ENCODE results near the gene CAMK2G. TPM values are rescaled to one million over a fixed set of nuclear protein-coding genes. Genes with fewer than 3 reads are reported as not detected.
"Not testable (repeated sequence)": the region's sequence is repeated elsewhere in the genome, so short reads cannot be mapped to it uniquely, and the experiment has no call there.

Gene CAMK2G
- total and polyA plus RNA-seq, 2 experiments from 2014 or later = 30.6 to 34.1 TPM

- H3K27me3 Mint-ChIP-seq (ENCODE audit: insufficient read depth, low read depth, poor library complexity); ATAC-seq; H3K4me3 Mint-ChIP-seq; H3K9me2 ChIP-seq (ENCODE audit: insufficient read depth); H3K27ac ChIP-seq (ENCODE audit: low read depth); H3K79me2 ChIP-seq (replicated peaks; ENCODE audit: insufficient read depth); DNase-seq (ENCODE audit: low spot score); H3K27me3 ChIP-seq (ENCODE audit: insufficient read depth); H4K20me1 ChIP-seq (replicated peaks; ENCODE audit: insufficient read depth); H3K27ac Mint-ChIP-seq; H3K4me3 ChIP-seq; H3K36me3 ChIP-seq (ENCODE audit: insufficient read depth); H3K4me1 ChIP-seq (ENCODE audit: insufficient read depth); H3K4me1 Mint-ChIP-seq; H3K9me3 Mint-ChIP-seq; H2AFZ ChIP-seq; H3K4me2 ChIP-seq: not testable (repeated sequence)
- peaks cover 13% of the 10 kb centered on the region for H3K36me3 Mint-ChIP-seq (ENCODE audit: low read depth)
- peaks cover 10% of the 10 kb centered on the region; the same call in 1 of the 2 replicates for H3F3A ChIP-seq (replicated peaks; ENCODE audit: low read depth)
Observed at GRCh38 chr10:73829090-73829489, 45.3 kb downstream of the CAMK2G start.

GRCh38 chr10:73828161-73828560 lies 46.2 kb downstream of the CAMK2G start:
- Histone ChIP-seq H3F3A (replicated peaks; ENCODE audit: low read depth) (peaks cover 10% of the 10 kb centered on the region; the same call in 1 of the 2 replicates), H3K4me3 (no peak overlapping the region), H3K27ac (ENCODE audit: low read depth) (no peak overlapping the region), H3K4me1 (ENCODE audit: insufficient read depth) (no peaks in the 10 kb centered on the region), H3K9me2 (ENCODE audit: insufficient read depth) (no peaks in the 10 kb centered on the region), H3K27me3 (ENCODE audit: insufficient read depth) (no peaks in the 10 kb centered on the region), H3K36me3 (ENCODE audit: insufficient read depth) (no peaks in the 10 kb centered on the region), H2AFZ (no peak overlapping the region), H3K4me2 (no peak overlapping the region), H3K79me2 (replicated peaks; ENCODE audit: insufficient read depth) (no peaks in the 10 kb centered on the region), H4K20me1 (replicated peaks; ENCODE audit: insufficient read depth) (peaks cover 4% of the 10 kb centered on the region; the same call in 1 of the 2 replicates)
- no peak for ATAC-seq
- no peak for TF ChIP-seq ETS1 (IDR thresholded peaks at IDR 0.05)
- TF ChIP-seq NANOG (IDR thresholded peaks at IDR 0.05; ENCODE audit: borderline replicate concordance) = no peak
- TF ChIP-seq EZH2 (IDR thresholded peaks at IDR 0.05; ENCODE audit: low read depth, unreplicated experiment) = no peak
- TF ChIP-seq STAT1 (IDR thresholded peaks at IDR 0.05; ENCODE audit: unreplicated experiment) = no peak
- TF ChIP-seq POLR2AphosphoS5 (IDR thresholded peaks at IDR 0.05; ENCODE audit: low read depth) = no peak
- TF ChIP-seq CREB1 (CRISPR knock-in tag; IDR thresholded peaks at IDR 0.05; ENCODE audit: low read depth) = no peak
- TF ChIP-seq ZNF462 (CRISPR knock-in tag; IDR thresholded peaks at IDR 0.05) = no peak
- TF ChIP-seq JUNB (IDR thresholded peaks at IDR 0.05; ENCODE audit: unreplicated experiment) = no peak
- no peak for TF ChIP-seq ZNF331 (CRISPR knock-in tag; IDR thresholded peaks at IDR 0.05; ENCODE audit: low read depth)
- TF ChIP-seq REST (IDR thresholded peaks at IDR 0.05; ENCODE audit: unreplicated experiment) = no peak
- no peak for TF ChIP-seq ZNF114 (CRISPR knock-in tag; IDR thresholded peaks at IDR 0.05)
- TF ChIP-seq EZH2phosphoT487 (IDR thresholded peaks at IDR 0.05; ENCODE audit: unreplicated experiment) = no peak
- Mint-ChIP-seq H3K4me1 (no peaks in the 10 kb centered on the region), H3K9me3 (no peaks in the 10 kb centered on the region), H3K4me3 (no peak overlapping the region), H3K27ac (no peak overlapping the region), H3K27me3 (ENCODE audit: insufficient read depth, low read depth, poor library complexity) (peaks cover 6% of the 10 kb centered on the region), H3K36me3 (ENCODE audit: low read depth) (peaks cover 20% of the 10 kb centered on the region)
- DNase-seq (ENCODE audit: low spot score) = no peak

Measured in GM23338 (cell line).